ENCODE measurements around the gene DPYSL5.

Gene DPYSL5

GRCh38 chr2:26945991-26946750 lies 98.2 kb downstream of the DPYSL5 start:
- no peak for TF ChIP-seq TAF1 (IDR thresholded peaks at IDR 0.05; ENCODE audit: borderline replicate concordance, low read depth, low read length)
- TF ChIP-seq POLR2A (IDR thresholded peaks at IDR 0.05; ENCODE audit: low read depth, low read length): no peak
- no peak for TF ChIP-seq POLR2AphosphoS5 (IDR thresholded peaks at IDR 0.05; ENCODE audit: low read depth, low read length)
- FAIRE-seq (no peak), DNase-seq (ENCODE audit: insufficient read length) (no peak)

GRCh38 chr2:26946841-26947784 lies 99.2 kb downstream of the DPYSL5 start:
- no peak for DNase-seq (ENCODE audit: insufficient read length)
- TF ChIP-seq TAF1 (IDR thresholded peaks at IDR 0.05; ENCODE audit: borderline replicate concordance, low read depth, low read length): no peak
- TF ChIP-seq POLR2AphosphoS5 (IDR thresholded peaks at IDR 0.05; ENCODE audit: low read depth, low read length): no peak
- TF ChIP-seq POLR2A (IDR thresholded peaks at IDR 0.05; ENCODE audit: low read depth, low read length): no peak
- no peak for FAIRE-seq

- no peak for DNase-seq (ENCODE audit: insufficient read length)
- TF ChIP-seq POLR2AphosphoS5 (IDR thresholded peaks at IDR 0.05; ENCODE audit: low read depth, low read length): no peak
- TF ChIP-seq POLR2A (IDR thresholded peaks at IDR 0.05; ENCODE audit: low read depth, low read length): no peak
- no peak for TF ChIP-seq TAF1 (IDR thresholded peaks at IDR 0.05; ENCODE audit: borderline replicate concordance, low read depth, low read length)
- no peak for FAIRE-seq
These were observed 100.9 kb downstream of the DPYSL5 start for GRCh38 chr2:26948800-26949199.

GRCh38 chr2:26950246-26950645 lies 102.3 kb downstream of the DPYSL5 start:
- no peak for TF ChIP-seq POLR2AphosphoS5 (IDR thresholded peaks at IDR 0.05; ENCODE audit: low read depth, low read length)
- TF ChIP-seq POLR2A (IDR thresholded peaks at IDR 0.05; ENCODE audit: low read depth, low read length): no peak
- TF ChIP-seq TAF1 (IDR thresholded peaks at IDR 0.05; ENCODE audit: borderline replicate concordance, low read depth, low read length): no peak
- no peak for DNase-seq (ENCODE audit: insufficient read length)
- FAIRE-seq: no peak

DNA sequence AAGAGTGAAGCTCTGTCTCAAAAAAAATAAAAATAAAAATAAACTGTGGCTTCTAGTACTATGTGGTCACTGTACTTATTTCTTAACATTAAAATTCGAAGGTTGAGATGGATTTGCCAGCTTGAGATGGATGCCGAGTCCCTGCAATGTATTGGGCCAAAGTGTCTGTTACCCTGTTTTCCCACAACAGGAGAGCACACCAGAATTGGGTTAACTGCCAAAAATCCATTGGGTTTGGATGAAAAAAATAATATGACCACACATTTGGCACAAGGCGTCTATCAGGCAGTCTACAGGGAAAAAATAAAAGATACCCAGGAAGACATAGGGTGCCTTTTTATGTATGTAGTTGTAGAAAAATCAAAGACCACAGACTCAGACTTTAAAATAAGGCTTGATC lies 103.3 kb downstream of the DPYSL5 start:
- no peak for TF ChIP-seq TAF1 (IDR thresholded peaks at IDR 0.05; ENCODE audit: borderline replicate concordance, low read depth, low read length)
- no peak for TF ChIP-seq POLR2A (IDR thresholded peaks at IDR 0.05; ENCODE audit: low read depth, low read length)
- no peak for TF ChIP-seq POLR2AphosphoS5 (IDR thresholded peaks at IDR 0.05; ENCODE audit: low read depth, low read length)
- FAIRE-seq (no peak), DNase-seq (ENCODE audit: insufficient read length) (no peak)

DNA sequence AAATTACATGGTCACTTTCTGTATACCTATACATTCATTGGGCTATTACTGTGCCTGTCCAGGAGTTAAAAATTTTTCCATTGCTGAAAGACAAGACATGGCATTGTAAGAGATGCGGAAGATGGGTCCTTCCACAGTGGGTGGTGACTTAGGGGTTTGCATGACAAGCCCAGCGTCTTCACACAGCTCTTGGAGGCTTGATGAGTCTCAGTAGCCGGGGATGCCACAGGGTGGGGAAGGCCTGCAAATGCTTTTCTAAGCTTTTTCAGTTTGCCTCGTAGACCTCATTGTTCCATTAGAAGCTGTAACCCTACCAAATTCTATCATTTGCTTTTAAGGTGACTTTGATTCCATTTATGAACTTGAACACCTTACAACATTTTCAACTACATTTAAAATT lies 104.4 kb downstream of the DPYSL5 start:
- no peak for FAIRE-seq
- no peak for TF ChIP-seq TAF1 (IDR thresholded peaks at IDR 0.05; ENCODE audit: borderline replicate concordance, low read depth, low read length)
- no peak for TF ChIP-seq POLR2A (IDR thresholded peaks at IDR 0.05; ENCODE audit: low read depth, low read length)
- TF ChIP-seq POLR2AphosphoS5 (IDR thresholded peaks at IDR 0.05; ENCODE audit: low read depth, low read length): no peak
- no peak for DNase-seq (ENCODE audit: insufficient read length)

GRCh38 chr2:26954135-26954534 lies 106.2 kb downstream of the DPYSL5 start:
- DNase-seq (ENCODE audit: insufficient read length) (no peak), FAIRE-seq (no peak)
- TF ChIP-seq TAF1 (IDR thresholded peaks at IDR 0.05; ENCODE audit: borderline replicate concordance, low read depth, low read length): no peak

DNA sequence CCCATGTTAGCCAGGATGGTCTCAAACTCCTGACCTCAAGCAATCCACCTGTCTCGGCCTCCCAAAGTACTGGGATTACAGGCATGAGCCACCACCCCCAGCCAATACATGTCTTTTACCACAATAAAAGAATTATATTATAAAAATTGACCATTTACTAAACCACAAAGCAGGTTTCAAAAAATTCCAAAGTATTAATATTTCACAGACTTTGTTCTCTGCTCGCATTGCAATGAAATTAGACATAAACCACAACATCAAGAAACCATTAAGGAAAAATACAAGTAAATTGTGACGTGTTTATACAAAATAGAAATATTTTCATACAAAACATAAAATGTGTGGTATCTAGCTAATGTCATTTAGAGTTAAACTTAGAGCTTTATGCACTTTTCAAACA lies 109.1 kb downstream of the DPYSL5 start:
- no peak for DNase-seq (ENCODE audit: insufficient read length)
- no peak for FAIRE-seq
- no peak for TF ChIP-seq POLR2A (IDR thresholded peaks at IDR 0.05; ENCODE audit: low read depth, low read length)
- no peak for TF ChIP-seq POLR2AphosphoS5 (IDR thresholded peaks at IDR 0.05; ENCODE audit: low read depth, low read length)
- no peak for TF ChIP-seq TAF1 (IDR thresholded peaks at IDR 0.05; ENCODE audit: borderline replicate concordance, low read depth, low read length)

DNA sequence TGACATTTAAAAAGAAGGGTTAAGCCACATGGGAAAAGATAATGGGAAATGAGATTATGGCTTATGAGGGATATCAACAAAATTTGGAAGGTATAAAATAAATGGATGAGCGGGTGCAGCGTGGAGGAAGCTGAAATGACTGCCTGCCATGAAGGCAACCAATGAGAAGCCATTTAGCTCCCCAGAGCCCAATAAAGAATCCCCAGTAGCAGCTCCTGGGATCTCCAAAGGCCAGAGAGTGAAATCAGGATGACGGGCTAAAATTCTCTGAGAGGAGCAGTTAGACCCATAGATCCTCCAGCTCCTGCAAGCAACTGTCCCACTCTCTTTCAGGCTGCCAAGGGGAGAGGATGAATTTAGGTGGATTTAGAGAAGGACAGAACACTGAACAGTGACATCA lies 109.6 kb downstream of the DPYSL5 start:
- DNase-seq (ENCODE audit: insufficient read length) (no peak), FAIRE-seq (no peak)
- TF ChIP-seq POLR2AphosphoS5 (IDR thresholded peaks at IDR 0.05; ENCODE audit: low read depth, low read length): no peak
- no peak for TF ChIP-seq POLR2A (IDR thresholded peaks at IDR 0.05; ENCODE audit: low read depth, low read length)
- no peak for TF ChIP-seq TAF1 (IDR thresholded peaks at IDR 0.05; ENCODE audit: borderline replicate concordance, low read depth, low read length)

DNA sequence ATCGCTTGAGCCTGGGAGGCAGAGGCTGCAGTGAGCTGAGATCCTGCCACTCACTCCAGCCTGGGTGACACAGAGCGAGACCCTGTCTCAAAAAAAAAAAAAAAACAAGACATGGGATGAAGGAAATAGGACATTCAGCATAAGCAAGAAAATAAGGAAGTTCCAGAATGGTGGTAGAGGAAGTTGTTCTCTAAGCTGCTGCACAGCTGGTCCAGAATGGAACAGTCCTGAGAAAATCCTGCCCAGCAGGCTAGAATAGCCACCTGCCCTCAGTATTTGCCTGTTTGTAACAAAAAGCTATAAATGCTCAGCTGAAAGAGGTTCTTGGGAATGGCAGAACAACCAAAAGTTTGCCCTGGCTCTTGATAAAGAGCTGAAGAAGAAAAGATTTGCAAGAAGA lies 111.4 kb downstream of the DPYSL5 start:
- no peak for FAIRE-seq

DNA sequence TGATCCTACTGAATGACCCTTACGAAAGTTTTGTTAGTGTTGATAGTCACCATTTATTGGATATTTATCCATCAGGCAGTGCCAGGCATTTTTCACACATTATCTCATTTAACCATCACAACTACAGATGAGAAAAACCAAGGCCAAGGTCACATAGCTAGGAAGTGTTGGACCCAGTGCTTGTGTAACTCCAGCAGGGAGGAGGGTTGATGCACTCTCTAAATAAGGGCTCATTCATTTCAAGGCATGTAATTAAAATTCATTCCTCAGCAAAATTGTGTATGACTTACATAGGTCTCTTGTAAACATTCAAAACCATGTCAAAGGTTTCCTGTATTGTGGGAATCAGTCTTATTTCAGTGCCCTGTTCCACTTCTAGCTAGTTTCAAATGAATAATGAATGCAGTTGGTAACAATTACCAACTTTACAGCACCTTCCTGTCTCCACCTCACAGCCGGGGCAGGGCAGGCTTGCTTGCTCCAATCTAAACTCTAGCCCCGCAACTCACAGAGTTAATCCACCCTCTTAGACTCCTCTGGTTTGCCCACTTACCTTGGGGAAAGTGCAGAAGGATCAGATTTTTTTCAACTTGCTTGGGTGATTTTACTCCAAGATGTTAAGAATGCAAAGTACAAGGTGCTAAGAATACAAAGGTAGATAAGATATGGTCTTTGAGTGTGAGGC lies 116.7 kb downstream of the DPYSL5 start:
- DNase-seq (ENCODE audit: insufficient read length): no peak
- no peak for TF ChIP-seq TAF1 (IDR thresholded peaks at IDR 0.05; ENCODE audit: borderline replicate concordance, low read depth, low read length)
- no peak for TF ChIP-seq POLR2A (IDR thresholded peaks at IDR 0.05; ENCODE audit: low read depth, low read length)
- FAIRE-seq: no peak

More for the DNA sequence above, 111.4 kb downstream of the DPYSL5 start:
- DNase-seq (ENCODE audit: insufficient read length): no peak
- TF ChIP-seq POLR2A (IDR thresholded peaks at IDR 0.05; ENCODE audit: low read depth, low read length): no peak
- TF ChIP-seq POLR2AphosphoS5 (IDR thresholded peaks at IDR 0.05; ENCODE audit: low read depth, low read length): no peak
- TF ChIP-seq TAF1 (IDR thresholded peaks at IDR 0.05; ENCODE audit: borderline replicate concordance, low read depth, low read length): no peak
